PC-9 (cell line): ENCODE data around the gene TRIM45. TPM values are rescaled to one million over a fixed set of nuclear protein-coding genes. Genes with fewer than 3 reads are reported as not detected.
A peak's percentile ranks its signal among the peaks of the same experiment; 100 is the strongest.

ENCODE experiments used
- BruUV-seq: library from RNA; stranded (reverse); fragments of 400-500 nt; replicated peaks from 2 replicates; lab custom pipeline; 2021; lab: Mats Ljungman, UMichigan
- CTCF ChIA-PET: fragments of 300-600 bp; sonication (Branson Sonifier 250); formaldehyde crosslinking; loops from one replicate; lab custom pipeline; 2022; ENCODE audit warnings: antibody characterized with exemption; lab: Charles Lee
- POLR2A ChIA-PET: fragments of 300-600 bp; sonication (Branson Sonifier 250); formaldehyde crosslinking; loops from one replicate; lab custom pipeline; 2022; ENCODE audit warnings: antibody characterized with exemption; ENCODE audit not compliant: unreplicated experiment; lab: Charles Lee
- DNase-seq, 2 experiments: peaks; one replicate each; pipeline versions ENCODE4 v3.0.0 to v3.0.0-alpha.2; 2015 to 2022; ENCODE audit warnings: mixed read lengths in 1 of 2
- H2AFZ ChIP-seq: fragments of 200-600 bp; sonication (generic); 2 replicates; pipeline ENCODE4 v1.8.1; 2017; ENCODE audit warnings: antibody characterized with exemption
- H3F3A ChIP-seq: fragments of 200-600 bp; sonication (generic); 2 replicates; pipeline ENCODE4 v1.8.1; 2017; ENCODE audit warnings: antibody characterized with exemption, mild to moderate bottlenecking, low read depth; ENCODE audit not compliant: insufficient read depth
- H3K27ac ChIP-seq: fragments of 200-600 bp; sonication (generic); 2 replicates; pipeline ENCODE4 v1.6.1; 2016; ENCODE audit warnings: mixed run types
- H3K27me3 ChIP-seq: fragments of 200-600 bp; sonication (generic); 2 replicates; pipeline ENCODE4 v1.6.1; 2016; ENCODE audit warnings: low read depth, mixed run types; ENCODE audit not compliant: insufficient read depth
- H3K36me3 ChIP-seq: fragments of 200-600 bp; sonication (generic); 2 replicates; pipeline ENCODE4 v1.6.1; 2016; ENCODE audit warnings: low read depth, mixed run types
- H3K4me1 ChIP-seq: fragments of 200-600 bp; sonication (generic); replicated peaks from 2 replicates; pipeline ENCODE4 v1.6.1; 2016; ENCODE audit warnings: mixed run types; ENCODE audit not compliant: insufficient read depth
- H3K4me2 ChIP-seq: fragments of 200-600 bp; sonication (generic); 2 replicates; pipeline ENCODE4 v1.6.1; 2017; ENCODE audit warnings: mixed run types
- H3K4me3 ChIP-seq: fragments of 200-600 bp; sonication (generic); 2 replicates; pipeline ENCODE4 v1.6.1; 2016; ENCODE audit warnings: mixed run types
- H3K79me2 ChIP-seq: fragments of 200-600 bp; sonication (generic); 2 replicates; pipeline ENCODE4 v1.6.1; 2017; ENCODE audit warnings: low read depth, mixed run types
- H3K9me2 ChIP-seq: fragments of 200-600 bp; sonication (generic); 2 replicates; pipeline ENCODE4 v1.8.1; 2017; ENCODE audit warnings: mild to moderate bottlenecking; ENCODE audit not compliant: insufficient read depth
- H3K9me3 ChIP-seq: fragments of 200-600 bp; sonication (generic); 2 replicates; pipeline ENCODE4 v1.8.1; 2016; ENCODE audit warnings: low read depth; ENCODE audit not compliant: insufficient read depth
- H4K20me1 ChIP-seq: fragments of 200-600 bp; sonication (generic); 2 replicates; pipeline ENCODE4 v1.8.1; 2017; ENCODE audit not compliant: insufficient read depth
- CTCF ChIP-seq: fragments of 200-600 bp; sonication (generic); conservative IDR thresholded peaks from 2 replicates; pipeline ENCODE4 v1.6.1; 2017; ENCODE audit warnings: mixed run types, antibody characterized with exemption, mild to moderate bottlenecking, moderate library complexity
- EZH2 ChIP-seq: fragments of 200-600 bp; sonication (generic); IDR thresholded peaks from 2 replicates; pipeline ENCODE4 v1.8.0; 2017; ENCODE audit warnings: antibody characterized with exemption, low read depth
- intact Hi-C: fragments of 100-400 bp; cut with micrococcal nuclease; formaldehyde crosslinking; loops from one replicate; pipeline ENCODE4 v1.10.0; 2022; ENCODE audit not compliant: unreplicated experiment
- total RNA-seq: library from RNA; stranded (reverse); gene quantifications from 2 replicates; pipeline ENCODE4 v1.2.3, GENCODE V29; 2021

TRIM45 gene
- total RNA-seq, 1 experiment from 2014 or later, result 10.0 TPM

GRCh38 chr1:117166076-117166475, 44.5 kb upstream of the TRIM45 start:
- intact Hi-C loops, result no loop called here
- Histone ChIP-seq H3K4me2 (no peak overlapping the region), H3K9me3 (no peaks in the 10 kb centered on the region; the same call in none of the 2 replicates), H3K9me2 (no peaks in the 10 kb centered on the region), H3F3A (peaks cover 13% of the 10 kb centered on the region), H3K79me2 (no peaks in the 10 kb centered on the region), H3K27me3 (no peaks in the 10 kb centered on the region), H3K27ac (0 out of 2 replicates have a peak overlapping the region, but pooled peaks have one; percentile 13), H3K36me3 (no peaks in the 10 kb centered on the region), H3K4me1 (peaks cover 11% of the 10 kb centered on the region), H2AFZ (no peak overlapping the region), H3K4me3 (no peak overlapping the region), H4K20me1 (no peaks in the 10 kb centered on the region)
- BruUV-seq, result no TSS peak
- ChIA-PET CTCF (no interaction called here), POLR2A (no interaction called here)
- peak in 1 of 2 experiments; percentile 94 for DNase-seq
- TF ChIP-seq CTCF (no peak), EZH2 (no peak)

DNA sequence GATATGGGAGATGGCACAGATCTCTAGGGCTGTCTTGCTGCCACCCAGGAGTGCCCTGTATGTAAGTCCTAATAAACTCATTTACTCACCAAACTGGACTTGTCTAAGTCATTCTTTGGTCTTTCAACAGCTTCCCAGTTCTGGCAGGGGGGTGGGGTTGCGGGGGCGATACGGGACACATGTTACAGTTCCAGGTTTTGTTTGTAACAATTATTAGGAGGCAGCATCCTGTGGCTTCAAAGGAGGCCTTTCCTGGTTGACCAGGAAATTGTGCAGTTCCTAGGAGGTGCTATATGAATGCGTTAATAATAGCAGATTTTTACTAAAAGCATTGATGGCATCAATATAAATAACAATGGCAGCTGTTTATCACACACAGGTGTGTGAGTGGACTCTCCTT, 42.7 kb upstream of the TRIM45 start:
- Histone ChIP-seq H3K36me3 (no peaks in the 10 kb centered on the region), H3K9me3 (no peaks in the 10 kb centered on the region; the same call in none of the 2 replicates), H3K9me2 (no peaks in the 10 kb centered on the region), H3K4me1 (peaks cover 11% of the 10 kb centered on the region), H2AFZ (no peak overlapping the region), H3K27me3 (no peaks in the 10 kb centered on the region), H4K20me1 (no peaks in the 10 kb centered on the region), H3F3A (peaks cover 13% of the 10 kb centered on the region), H3K79me2 (no peaks in the 10 kb centered on the region), H3K4me2 (no peak overlapping the region), H3K4me3 (no peak overlapping the region), H3K27ac (no peak overlapping the region)
- ChIA-PET CTCF (no interaction called here), POLR2A (no interaction called here)
- intact Hi-C loops, result no loop called here
- TF ChIP-seq EZH2 (no peak), CTCF (no peak)
- no peak for DNase-seq
- BruUV-seq, result no TSS peak

DNA sequence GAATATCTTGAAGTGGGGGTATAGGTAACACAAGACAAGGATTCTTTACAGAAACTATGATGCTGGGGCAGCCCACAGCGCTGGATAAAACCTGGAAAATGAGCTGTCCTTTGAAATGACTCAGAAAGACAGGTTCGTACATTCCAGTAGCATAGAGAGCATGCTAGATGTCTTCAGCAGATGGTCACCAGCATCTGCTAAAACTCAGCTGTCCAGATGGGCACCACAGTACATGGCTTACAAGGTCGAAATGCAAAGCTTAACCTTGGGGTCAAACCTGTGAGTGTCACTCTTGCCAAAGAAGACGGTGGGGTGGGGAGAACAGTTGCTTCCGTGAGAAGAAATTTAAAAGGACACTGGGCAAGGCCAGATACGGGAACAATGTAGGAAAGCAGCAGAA, 41.3 kb upstream of the TRIM45 start:
- intact Hi-C loops, result no loop called here

More for the DNA sequence above, 41.3 kb upstream of the TRIM45 start:
- Histone ChIP-seq H3K36me3 (no peaks in the 10 kb centered on the region), H3K9me2 (no peaks in the 10 kb centered on the region), H4K20me1 (no peaks in the 10 kb centered on the region), H3K27ac (no peak overlapping the region), H2AFZ (no peak overlapping the region), H3K27me3 (no peaks in the 10 kb centered on the region), H3K4me2 (no peak overlapping the region), H3F3A (peaks cover 13% of the 10 kb centered on the region), H3K4me1 (peaks cover 11% of the 10 kb centered on the region), H3K79me2 (no peaks in the 10 kb centered on the region), H3K9me3 (no peaks in the 10 kb centered on the region; the same call in none of the 2 replicates), H3K4me3 (no peak overlapping the region)
- TF ChIP-seq CTCF (no peak), EZH2 (no peak)
- POLR2A ChIA-PET, result no interaction called here
- no TSS peak for BruUV-seq
- no peak for DNase-seq
- CTCF ChIA-PET, result no interaction called here
